H1 (cell line): ENCODE data around the gene CCL24. TPM values are rescaled to one million over a fixed set of nuclear protein-coding genes. Genes with fewer than 3 reads are reported as not detected.

ENCODE experiments used
- CTCF ChIA-PET: fragments of 300-600 bp; sonication (Branson Sonifier 250); formaldehyde crosslinking; loops from one replicate; lab custom pipeline; 2021; ENCODE audit not compliant: partially characterized antibody; lab: Charles Lee
- POLR2A ChIA-PET: fragments of 300-600 bp; sonication (Branson Sonifier 250); formaldehyde crosslinking; loops from one replicate; lab custom pipeline; 2021; ENCODE audit warnings: inconsistent platforms; ENCODE audit not compliant: partially characterized antibody; lab: Charles Lee
- DNase-seq, 2 experiments: peaks; one replicate each; pipeline versions ENCODE4 v3.0.0 to v3.0.0-alpha.2; 2010 to 2022; ENCODE audit warnings: low spot score in 2 of 2, low read depth in 1 of 2, mixed read lengths in 1 of 2
- FAIRE-seq: peaks from 2 replicates; lab custom pipeline; 2011; peaks lifted over from hg19 to GRCh38; lab: Jason Lieb, UNC
- H2AFZ ChIP-seq: 2 replicates; pipeline ENCODE4 v1.8.1; 2012; ENCODE audit warnings: low read length, inconsistent platforms
- H2AK5ac ChIP-seq: 2 replicates; pipeline ENCODE4 v1.6.1; 2013; ENCODE audit warnings: low read depth, low read length
- H2BK120ac ChIP-seq: replicated peaks from 2 replicates; pipeline ENCODE3; 2013; ENCODE audit warnings: low read depth, low read length, inconsistent platforms
- H2BK12ac ChIP-seq: 2 replicates; pipeline ENCODE4 v1.6.1; 2013; ENCODE audit warnings: low read depth, low read length
- H2BK15ac ChIP-seq: 2 replicates; pipeline ENCODE4 v1.6.1; 2013; ENCODE audit warnings: low read length
- H2BK20ac ChIP-seq: 2 replicates; pipeline ENCODE4 v1.6.1; 2013; ENCODE audit warnings: low read length
- H2BK5ac ChIP-seq: 2 replicates; pipeline ENCODE4 v1.6.1; 2013; ENCODE audit warnings: low read depth, low read length
- H3K14ac ChIP-seq: 2 replicates; pipeline ENCODE4 v1.6.1; 2013; ENCODE audit warnings: inconsistent platforms; ENCODE audit not compliant: insufficient read length
- H3K18ac ChIP-seq: 2 replicates; pipeline ENCODE4 v1.6.1; 2013; ENCODE audit warnings: low read length; ENCODE audit errors: extremely low read depth
- H3K23ac ChIP-seq: 2 replicates; pipeline ENCODE4 v1.6.1; 2013; ENCODE audit warnings: inconsistent platforms; ENCODE audit not compliant: insufficient read length
- H3K23me2 ChIP-seq: 2 replicates; pipeline ENCODE4 v1.6.1; 2013; ENCODE audit warnings: low read depth, low read length
- H3K27ac ChIP-seq: 2 replicates; pipeline ENCODE4 v1.6.1; 2011; ENCODE audit warnings: low read depth, low read length, inconsistent platforms
- H3K27me3 ChIP-seq, 4 experiments: replicated peaks in 1 of 4; 1 replicate in 1 of 4; 2 replicates in 3 of 4; pipeline versions ENCODE4 v1.6.1 to v1.8.1; 2011 to 2013; ENCODE audit warnings: low read length in 3 of 4, mild to moderate bottlenecking in 3 of 4, inconsistent platforms in 2 of 4, mixed read lengths in 2 of 4, moderate library complexity in 1 of 4; ENCODE audit not compliant: control insufficient read depth in 3 of 4, insufficient read depth in 3 of 4; ENCODE audit errors: extremely low read depth in 1 of 4
- H3K36me3 ChIP-seq, 4 experiments: 2 replicates each; pipeline versions ENCODE4 v1.6.1 to v1.8.1; 2011 to 2013; ENCODE audit warnings: mild to moderate bottlenecking in 4 of 4, low read length in 3 of 4, moderate library complexity in 2 of 4, control low read depth in 1 of 4, inconsistent platforms in 1 of 4; ENCODE audit not compliant: insufficient read depth in 4 of 4, control insufficient read depth in 2 of 4
- H3K4ac ChIP-seq: replicated peaks from 2 replicates; pipeline ENCODE3; 2013; ENCODE audit warnings: low read length, low read depth, mixed read lengths, inconsistent platforms; ENCODE audit not compliant: insufficient read length
- H3K4me1 ChIP-seq, 4 experiments: replicated peaks in 1 of 4; 1 replicate in 1 of 4; 2 replicates in 3 of 4; pipeline versions ENCODE4 v1.6.1 to v1.8.1; 2011 to 2013; ENCODE audit warnings: low read length in 3 of 4, inconsistent platforms in 2 of 4, mixed read lengths in 1 of 4; ENCODE audit not compliant: insufficient read depth in 4 of 4, control insufficient read depth in 3 of 4
- H3K4me2 ChIP-seq, 2 experiments: 2 replicates each; pipeline versions ENCODE4 v1.6.1 to v1.8.1; 2011 to 2013; ENCODE audit warnings: low read depth in 2 of 2, low read length in 2 of 2, control low read depth in 1 of 2, inconsistent platforms in 1 of 2, mild to moderate bottlenecking in 1 of 2; ENCODE audit not compliant: insufficient read depth in 1 of 2
- H3K4me3 ChIP-seq, 4 experiments: fragments of 200-600, 300-600 bp in 1 of 4; sonication (generic), shearing (Covaris generic), sonication (Bioruptor Twin) in 1 of 4; 2 replicates each; pipeline versions ENCODE4 v1.5.1 to v1.8.1; 2011 to 2016; ENCODE audit warnings: low read length in 4 of 4, low read depth in 3 of 4, control low read depth in 2 of 4, inconsistent platforms in 2 of 4, mild to moderate bottlenecking in 2 of 4, mixed read lengths in 1 of 4, moderate library complexity in 1 of 4; ENCODE audit not compliant: insufficient read depth in 2 of 4; ENCODE audit errors: extremely low read depth in 1 of 4
- H3K56ac ChIP-seq: replicated peaks from 2 replicates; pipeline ENCODE3; 2013; ENCODE audit warnings: low read depth, mild to moderate bottlenecking, mixed read lengths, low read length, inconsistent platforms; ENCODE audit not compliant: insufficient read length
- H3K79me1 ChIP-seq: 2 replicates; pipeline ENCODE4 v1.6.1; 2013; ENCODE audit warnings: low read depth, low read length, control low read depth
- H3K79me2 ChIP-seq, 2 experiments: 2 replicates each; pipeline versions ENCODE4 v1.6.1 to v1.8.1; 2012 to 2013; ENCODE audit warnings: low read length in 2 of 2, mild to moderate bottlenecking in 2 of 2, inconsistent platforms in 1 of 2; ENCODE audit not compliant: insufficient read depth in 2 of 2, control insufficient read depth in 1 of 2
- H3K9ac ChIP-seq, 4 experiments: replicated peaks in 1 of 4; 1 replicate in 1 of 4; 2 replicates in 3 of 4; pipeline versions ENCODE4 v1.6.1 to v1.8.1; 2011 to 2013; ENCODE audit warnings: low read depth in 3 of 4, low read length in 3 of 4, control low read depth in 2 of 4, mild to moderate bottlenecking in 2 of 4, moderate library complexity in 2 of 4, inconsistent platforms in 1 of 4; ENCODE audit errors: extremely low read depth in 1 of 4
- H3K9me3 ChIP-seq, 2 experiments: 2 replicates each; pipeline versions ENCODE4 v1.6.1 to v1.8.1; 2012 to 2013; ENCODE audit warnings: mild to moderate bottlenecking in 2 of 2, moderate library complexity in 2 of 2, control low read depth in 1 of 2, inconsistent platforms in 1 of 2, low read depth in 1 of 2, low read length in 1 of 2, mixed read lengths in 1 of 2; ENCODE audit not compliant: insufficient read depth in 2 of 2
- H4K20me1 ChIP-seq, 2 experiments: replicated peaks in 1 of 2; 2 replicates each; pipeline versions ENCODE3 to v1.8.1; 2011 to 2013; ENCODE audit warnings: inconsistent platforms in 2 of 2, low read length in 2 of 2, mild to moderate bottlenecking in 1 of 2; ENCODE audit not compliant: insufficient read depth in 2 of 2, control insufficient read depth in 1 of 2
- H4K5ac ChIP-seq: 2 replicates; pipeline ENCODE4 v1.6.1; 2013; ENCODE audit warnings: low read length, low read depth, mixed read lengths, inconsistent platforms; ENCODE audit not compliant: insufficient read length
- H4K8ac ChIP-seq: 2 replicates; pipeline ENCODE4 v1.8.0; 2013; ENCODE audit warnings: mild to moderate bottlenecking, moderate library complexity, low read length, inconsistent platforms; ENCODE audit not compliant: insufficient read depth; ENCODE audit errors: extremely low read depth
- H4K91ac ChIP-seq: replicated peaks from 2 replicates; pipeline ENCODE3; 2013; ENCODE audit warnings: low read length, mixed read lengths, inconsistent platforms; ENCODE audit not compliant: insufficient read length
- CHD2 ChIP-seq: IDR thresholded peaks from 2 replicates; pipeline ENCODE4 v1.6.1; 2012; ENCODE audit warnings: low read length, improper control_type of control experiment
- CTCF ChIP-seq, 3 experiments: IDR thresholded peaks; 1 replicate in 2 of 3; 2 replicates in 1 of 3; pipeline versions ENCODE4 v1.5.1 to v1.6.1; 2011; ENCODE audit warnings: low read length in 3 of 3, mild to moderate bottlenecking in 3 of 3, inconsistent platforms in 2 of 3, low read depth in 1 of 3, moderate library complexity in 1 of 3; ENCODE audit not compliant: insufficient read depth in 1 of 3; ENCODE audit errors: control extremely low read depth in 1 of 3
- FOSL1 ChIP-seq: IDR thresholded peaks from 2 replicates; pipeline ENCODE4 v1.6.1; 2011; ENCODE audit warnings: mild to moderate bottlenecking, low read depth, low read length, moderate library complexity; ENCODE audit not compliant: insufficient read depth
- JUN ChIP-seq: IDR thresholded peaks from 2 replicates; pipeline ENCODE4 v1.6.1; 2011; ENCODE audit warnings: low read depth, mild to moderate bottlenecking, improper control_type of control experiment, low read length
- SIRT6 ChIP-seq: IDR thresholded peaks from one replicate; pipeline ENCODE4 v1.7.1; 2012; ENCODE audit warnings: low read length, inconsistent platforms
- TBP ChIP-seq: IDR thresholded peaks from 2 replicates; pipeline ENCODE4 v1.6.1; 2011; ENCODE audit warnings: low read depth, low read length, improper control_type of control experiment
- WGBS, 2 experiments: shearing (Covaris generic) in 1 of 2; methylation state at CpG; one replicate each; pipeline versions ENCODE4 v1.1.6 to v1.1.7; 2013 to 2015; ENCODE audit warnings: low lambda C conversion rate in 2 of 2, mixed read lengths in 2 of 2, inconsistent platforms in 1 of 2, low coverage in 1 of 2, missing lambda C conversion rate in 1 of 2; ENCODE audit not compliant: insufficient replicate concordance in 2 of 2, insufficient coverage in 1 of 2, insufficient read length in 1 of 2; ENCODE audit errors: extremely low coverage in 1 of 2, missing lambda C conversion rate in 1 of 2; 5-methylcytosine and 5-hydroxymethylcytosine counted together
- polyA plus RNA-seq, 7 experiments: library from polyadenylated mRNA; depleted of rRNA in 3 of 7; stranded (reverse) in 5 of 7; unstranded in 2 of 7; fragments of >200 nt in 5 of 7; fragments of 200-250 nt in 2 of 7; gene quantifications; 1 replicate in 5 of 7; 2 replicates in 1 of 7; 4 replicates in 1 of 7; pipeline versions ENCODE4 v1.2.1 to v1.2.3, GENCODE V29; 2011 to 2013; ENCODE audit warnings: missing spikeins in 2 of 7, mixed read lengths in 2 of 7
- total RNA-seq: library from RNA; stranded (reverse); fragmentation: NEBNext Ultra II Directional; extraction: Animal tissue kit (Norgen Biotek cat#: 25700); gene quantifications from 2 replicates; pipeline ENCODE4 v1.2.1, GENCODE V29; 2021

Gene CCL24
- total and polyA plus RNA-seq, 2 of the 8 experiments (the other 6 are each of a cell fraction or from before 2014, with no cell fraction given), result not detected

DNA sequence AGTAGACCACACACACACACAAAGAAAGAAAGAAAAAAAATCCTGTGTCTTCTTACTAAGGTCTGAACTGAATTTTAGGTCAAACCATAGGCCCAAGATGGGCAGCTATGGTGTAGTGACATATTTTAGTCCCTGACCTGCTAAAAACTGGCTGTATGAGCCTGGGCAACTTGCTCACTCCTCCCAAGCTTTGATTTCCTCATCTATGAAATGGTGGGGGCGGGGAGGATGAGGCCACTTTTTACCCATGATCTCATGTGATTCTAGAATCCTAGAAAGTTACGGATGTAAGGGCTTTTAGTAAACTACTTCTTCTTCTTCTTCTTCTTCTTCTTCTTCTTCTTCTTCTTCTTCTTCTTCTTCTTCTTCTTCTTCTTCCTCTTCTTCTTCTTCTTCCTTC is 6.1 kb upstream of the CCL24 start:
- Histone ChIP-seq H2BK5ac (no peak overlapping the region), H3K23ac (no peak overlapping the region), H2AK5ac (no peak overlapping the region), H4K5ac (no peak overlapping the region), H2AFZ (no peak overlapping the region), H3K18ac (no peak overlapping the region), H2BK20ac (no peak overlapping the region), H3K56ac (no peak overlapping the region), H3K4me2 (no peak overlapping the region), H3K4me1 (no peaks in the 10 kb centered on the region; a peak in 1 of 7 replicates), H4K20me1 (no peaks in the 10 kb centered on the region), H3K27ac (no peak overlapping the region), H3K9ac (no peak overlapping the region), H2BK15ac (no peak overlapping the region), H3K23me2 (peaks cover 6% of the 10 kb centered on the region; the same call in 1 of the 2 replicates), H3K14ac (no peak overlapping the region), H3K9me3 (no peaks in the 10 kb centered on the region), H3K27me3 (peaks cover 0 to 2% (median 0%) of the 10 kb centered on the region in 4 experiments; a peak in 1 of 7 replicates), H2BK12ac (no peak overlapping the region), H3K4ac (no peak overlapping the region), H4K8ac (no peak overlapping the region), H3K79me2 (no peaks in the 10 kb centered on the region), H2BK120ac (no peak overlapping the region), H4K91ac (no peak overlapping the region), H3K36me3 (no peaks in the 10 kb centered on the region), H3K79me1 (no peaks in the 10 kb centered on the region), H3K4me3 (no peak overlapping the region)
- CTCF ChIA-PET, result interaction anchor here (0.9 kb wide), 2 partner anchors 58 to 200 kb away, joined by 3 to 4 read pairs; no protein-coding TSS in a partner anchor
- POLR2A ChIA-PET, result no interaction called here
- TF ChIP-seq SIRT6 (no peak), CTCF (IDR thresholded peaks at IDR 0.05; ENCODE audit: control extremely low read depth in 1 of 3, insufficient read depth in 1 of 3, low read depth in 1 of 3, low read length in 3 of 3) (no peak), FOSL1 (no peak), CHD2 (no peak), JUN (no peak), TBP (no peak)
- DNase-seq, result no peak
- WGBS, 2 experiments, result 83% methylated on average over 2 of the region's 2 CpGs; no CpG with 5 or more reads in 1 of the 2 experiments
- FAIRE-seq, result no peak
